ENCODE results near the gene C2orf68.

- TF ChIP-seq POLR2A (IDR thresholded peaks at IDR 0.05), result no peak
- TF ChIP-seq, protein P1, sequence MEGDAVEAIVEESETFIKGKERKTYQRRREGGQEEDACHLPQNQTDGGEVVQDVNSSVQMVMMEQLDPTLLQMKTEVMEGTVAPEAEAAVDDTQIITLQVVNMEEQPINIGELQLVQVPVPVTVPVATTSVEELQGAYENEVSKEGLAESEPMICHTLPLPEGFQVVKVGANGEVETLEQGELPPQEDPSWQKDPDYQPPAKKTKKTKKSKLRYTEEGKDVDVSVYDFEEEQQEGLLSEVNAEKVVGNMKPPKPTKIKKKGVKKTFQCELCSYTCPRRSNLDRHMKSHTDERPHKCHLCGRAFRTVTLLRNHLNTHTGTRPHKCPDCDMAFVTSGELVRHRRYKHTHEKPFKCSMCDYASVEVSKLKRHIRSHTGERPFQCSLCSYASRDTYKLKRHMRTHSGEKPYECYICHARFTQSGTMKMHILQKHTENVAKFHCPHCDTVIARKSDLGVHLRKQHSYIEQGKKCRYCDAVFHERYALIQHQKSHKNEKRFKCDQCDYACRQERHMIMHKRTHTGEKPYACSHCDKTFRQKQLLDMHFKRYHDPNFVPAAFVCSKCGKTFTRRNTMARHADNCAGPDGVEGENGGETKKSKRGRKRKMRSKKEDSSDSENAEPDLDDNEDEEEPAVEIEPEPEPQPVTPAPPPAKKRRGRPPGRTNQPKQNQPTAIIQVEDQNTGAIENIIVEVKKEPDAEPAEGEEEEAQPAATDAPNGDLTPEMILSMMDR (IDR thresholded peaks at IDR 0.05), result no peak
These were observed 40.2 kb upstream of the C2orf68 start for GRCh38 chr2:85652056-85652455.
